Progenitor cell of endocrine pancreas (in vitro differentiated cells): ENCODE results near the gene NCKAP5. TPM values are rescaled to one million over a fixed set of nuclear protein-coding genes. Genes with fewer than 3 reads are reported as not detected.

ENCODE experiments used
- DNase-seq: peaks from one replicate; pipeline ENCODE4 v3.0.0; 2021; ENCODE audit warnings: low spot score; ENCODE audit not compliant: unreplicated experiment
- H3K27ac Mint-ChIP-seq: 2 replicates; pipeline ENCODE4 v1.8.0; 2021; ENCODE audit warnings: mild to moderate bottlenecking, moderate library complexity, mixed read lengths
- H3K27me3 Mint-ChIP-seq: 2 replicates; pipeline ENCODE4 v1.8.0; 2021; ENCODE audit warnings: mixed read lengths
- H3K36me3 Mint-ChIP-seq: 2 replicates; pipeline ENCODE4 v1.8.0; 2022; ENCODE audit warnings: mixed read lengths; ENCODE audit not compliant: insufficient read depth
- H3K4me1 Mint-ChIP-seq: 2 replicates; pipeline ENCODE4 v1.8.0; 2021; ENCODE audit warnings: low read depth, mixed read lengths
- H3K4me3 Mint-ChIP-seq: 2 replicates; pipeline ENCODE4 v1.8.0; 2021; ENCODE audit warnings: low read depth, mild to moderate bottlenecking, moderate library complexity, mixed read lengths
- H3K9me3 Mint-ChIP-seq: 2 replicates; pipeline ENCODE4 v1.8.0; 2021; ENCODE audit warnings: low read depth, mixed read lengths
- total RNA-seq: library from RNA; stranded (reverse); gene quantifications from 2 replicates; pipeline ENCODE4 v1.2.1, GENCODE V29; 2021
- TF ChIP-seq, protein P1 (sequence below): fragments of 200-600 bp; sonication (generic); IDR thresholded peaks from one replicate; pipeline ENCODE4 v1.5.0; 2021; ENCODE audit warnings: antibody characterized with exemption, mild to moderate bottlenecking; ENCODE audit not compliant: unreplicated experiment

The NCKAP5 gene
- total RNA-seq, 1 donor from 2014 or later: 1.7 TPM

DNA sequence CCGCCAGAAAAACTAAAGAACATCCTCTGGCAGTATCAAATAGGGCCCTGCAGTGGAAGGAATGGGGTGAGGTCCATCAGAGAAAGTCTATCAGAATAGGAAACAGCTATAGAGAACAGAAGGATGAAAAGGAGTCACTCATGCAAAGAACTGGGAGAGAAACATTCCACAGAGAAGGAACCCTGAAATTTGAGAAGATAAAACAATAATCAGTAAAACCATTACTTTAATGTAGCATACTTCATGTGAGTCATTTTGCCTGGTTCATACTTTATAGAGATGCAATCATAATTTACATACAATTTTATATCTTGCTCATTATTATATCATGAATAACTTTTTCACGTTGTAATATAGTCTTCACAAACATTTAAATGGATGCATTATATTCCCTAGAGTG is 402.2 kb downstream of the NCKAP5 start:
- Mint-ChIP-seq H3K4me1 (no peaks in the 10 kb centered on the region), H3K36me3 (no peaks in the 10 kb centered on the region), H3K9me3 (no peaks in the 10 kb centered on the region), H3K4me3 (no peak overlapping the region), H3K27ac (no peak overlapping the region), H3K27me3 (peaks cover 38% of the 10 kb centered on the region)
- TF ChIP-seq, protein P1, sequence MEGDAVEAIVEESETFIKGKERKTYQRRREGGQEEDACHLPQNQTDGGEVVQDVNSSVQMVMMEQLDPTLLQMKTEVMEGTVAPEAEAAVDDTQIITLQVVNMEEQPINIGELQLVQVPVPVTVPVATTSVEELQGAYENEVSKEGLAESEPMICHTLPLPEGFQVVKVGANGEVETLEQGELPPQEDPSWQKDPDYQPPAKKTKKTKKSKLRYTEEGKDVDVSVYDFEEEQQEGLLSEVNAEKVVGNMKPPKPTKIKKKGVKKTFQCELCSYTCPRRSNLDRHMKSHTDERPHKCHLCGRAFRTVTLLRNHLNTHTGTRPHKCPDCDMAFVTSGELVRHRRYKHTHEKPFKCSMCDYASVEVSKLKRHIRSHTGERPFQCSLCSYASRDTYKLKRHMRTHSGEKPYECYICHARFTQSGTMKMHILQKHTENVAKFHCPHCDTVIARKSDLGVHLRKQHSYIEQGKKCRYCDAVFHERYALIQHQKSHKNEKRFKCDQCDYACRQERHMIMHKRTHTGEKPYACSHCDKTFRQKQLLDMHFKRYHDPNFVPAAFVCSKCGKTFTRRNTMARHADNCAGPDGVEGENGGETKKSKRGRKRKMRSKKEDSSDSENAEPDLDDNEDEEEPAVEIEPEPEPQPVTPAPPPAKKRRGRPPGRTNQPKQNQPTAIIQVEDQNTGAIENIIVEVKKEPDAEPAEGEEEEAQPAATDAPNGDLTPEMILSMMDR: no peak
- DNase-seq: no peak

DNA sequence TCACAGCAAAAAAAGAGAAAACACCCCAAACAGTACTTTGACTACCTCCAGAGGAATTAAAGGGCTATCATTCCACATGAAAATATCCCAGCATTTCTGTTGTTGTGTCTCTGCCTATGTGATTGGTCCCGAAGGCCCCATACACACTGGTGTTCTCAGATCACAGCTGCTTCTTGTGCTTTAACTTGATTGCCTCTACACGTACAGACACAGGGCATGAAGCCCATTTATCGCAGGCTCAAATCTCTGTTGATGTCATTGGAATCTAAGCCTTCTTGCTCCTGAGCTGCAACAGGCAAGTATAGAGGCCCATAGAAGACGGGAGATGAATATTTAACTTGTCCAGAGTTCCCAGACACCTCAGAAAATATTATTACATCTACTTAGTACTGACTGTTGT is 405.2 kb downstream of the NCKAP5 start:
- Mint-ChIP-seq H3K9me3 (no peaks in the 10 kb centered on the region), H3K4me3 (no peak overlapping the region), H3K4me1 (peaks cover 7% of the 10 kb centered on the region), H3K36me3 (no peaks in the 10 kb centered on the region), H3K27ac (no peak overlapping the region), H3K27me3 (peaks cover 22% of the 10 kb centered on the region)
- no peak for DNase-seq
- TF ChIP-seq, protein P1: no peak

- TF ChIP-seq, protein P1: no peak
- H3K36me3 Mint-ChIP-seq: peaks cover 1% of the 10 kb centered on the region
- H3K4me1 Mint-ChIP-seq: peaks cover 14% of the 10 kb centered on the region
- no peak overlapping the region for H3K4me3 Mint-ChIP-seq
- peaks cover 24% of the 10 kb centered on the region for H3K27me3 Mint-ChIP-seq
- H3K9me3 Mint-ChIP-seq: peaks cover 15% of the 10 kb centered on the region
- DNase-seq: no peak
- H3K27ac Mint-ChIP-seq: peak overlapping the region; percentile 53
These were observed 409.8 kb downstream of the NCKAP5 start for GRCh38 chr2:133158442-133158841.

GRCh38 chr2:133158024-133158423 is 410.2 kb downstream of the NCKAP5 start:
- DNase-seq: no peak
- peaks cover 22% of the 10 kb centered on the region for H3K27me3 Mint-ChIP-seq
- H3K27ac Mint-ChIP-seq: peak overlapping the region; percentile 53
- H3K36me3 Mint-ChIP-seq: peaks cover 1% of the 10 kb centered on the region
- peaks cover 14% of the 10 kb centered on the region for H3K4me1 Mint-ChIP-seq
- H3K4me3 Mint-ChIP-seq: no peak overlapping the region
- TF ChIP-seq, protein P1: no peak
- H3K9me3 Mint-ChIP-seq: peaks cover 15% of the 10 kb centered on the region

DNA sequence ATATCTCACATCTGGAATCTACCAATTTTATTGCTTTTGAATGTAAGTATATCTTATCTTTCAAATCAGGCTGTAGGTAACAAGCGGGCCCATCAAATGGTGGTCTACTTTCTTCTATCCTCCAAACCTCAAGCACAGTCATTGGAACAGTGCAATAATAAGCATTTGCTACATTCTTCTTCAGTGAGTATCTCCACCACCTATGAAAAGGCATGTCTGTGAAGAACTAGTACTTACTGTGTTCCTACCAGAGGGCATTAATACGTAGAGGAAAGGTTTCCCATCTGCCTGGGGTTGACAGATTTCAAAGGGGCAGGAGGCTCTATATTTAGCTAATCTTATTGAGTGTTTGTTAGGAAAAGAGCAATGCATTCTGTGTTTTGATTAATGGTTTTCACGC is 411.1 kb downstream of the NCKAP5 start:
- Mint-ChIP-seq H3K36me3 (peaks cover 1% of the 10 kb centered on the region), H3K9me3 (peaks cover 19% of the 10 kb centered on the region), H3K4me3 (no peak overlapping the region), H3K27me3 (peaks cover 19% of the 10 kb centered on the region), H3K27ac (no peak overlapping the region), H3K4me1 (peaks cover 14% of the 10 kb centered on the region)
- no peak for DNase-seq
- TF ChIP-seq, protein P1: no peak
